G401.6 (cell line): Measurements from ENCODE around the gene SMYD3.
"Not testable (repeated sequence)": the region's sequence is repeated elsewhere in the genome, so short reads cannot be mapped to it uniquely, and the experiment has no call there.

Experiments
- FAIRE-seq: peaks from 2 replicates; lab custom pipeline; 2012; peaks lifted over from hg19 to GRCh38; lab: Jason Lieb, UNC

Gene SMYD3

GRCh38 chr1:246351721-246352120 is 155.4 kb downstream of the SMYD3 start:
- FAIRE-seq: no peak

DNA sequence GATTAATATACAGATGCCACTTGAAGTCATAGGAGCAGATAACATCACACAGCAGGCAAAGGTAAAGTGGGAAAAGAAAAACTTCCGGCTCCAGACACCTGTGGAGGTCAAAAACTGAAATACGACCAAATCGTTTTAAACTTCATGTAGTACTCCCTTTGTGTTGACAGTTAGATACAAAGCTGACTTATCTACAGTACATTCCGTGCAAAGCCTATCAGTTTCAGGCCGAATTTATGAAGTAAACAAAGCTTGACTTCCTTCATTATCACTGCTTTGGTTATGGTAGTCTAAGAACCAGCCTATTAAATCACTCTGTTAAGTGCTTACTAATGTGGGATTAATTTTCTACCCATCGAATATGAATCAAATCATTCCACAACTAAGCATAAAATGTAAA is 156.3 kb downstream of the SMYD3 start:
- no peak for FAIRE-seq

- FAIRE-seq: no peak
Measured at GRCh38 chr1:246343937-246344336, 163.1 kb downstream of the SMYD3 start.

- no peak for FAIRE-seq
Measured at GRCh38 chr1:246343251-246343650, 163.8 kb downstream of the SMYD3 start.

DNA sequence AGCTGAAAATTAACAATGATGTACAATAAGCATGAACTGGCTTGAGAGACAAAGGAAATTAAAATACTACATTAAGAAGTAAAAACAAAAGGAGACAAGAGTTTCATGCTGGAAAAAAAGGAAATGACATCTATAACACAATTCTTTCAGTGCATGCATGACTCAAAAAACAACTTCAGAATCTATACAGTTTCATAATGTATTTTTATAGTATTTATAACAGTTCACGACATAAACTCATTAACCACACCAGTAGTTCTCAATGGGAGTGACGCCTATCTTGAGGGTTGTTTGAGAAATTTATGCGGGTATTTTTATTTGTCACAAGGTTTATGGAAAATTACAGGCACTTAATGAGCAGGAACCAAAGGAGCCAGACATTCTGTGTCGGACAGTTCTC is 168.5 kb downstream of the SMYD3 start:
- no peak for FAIRE-seq

DNA sequence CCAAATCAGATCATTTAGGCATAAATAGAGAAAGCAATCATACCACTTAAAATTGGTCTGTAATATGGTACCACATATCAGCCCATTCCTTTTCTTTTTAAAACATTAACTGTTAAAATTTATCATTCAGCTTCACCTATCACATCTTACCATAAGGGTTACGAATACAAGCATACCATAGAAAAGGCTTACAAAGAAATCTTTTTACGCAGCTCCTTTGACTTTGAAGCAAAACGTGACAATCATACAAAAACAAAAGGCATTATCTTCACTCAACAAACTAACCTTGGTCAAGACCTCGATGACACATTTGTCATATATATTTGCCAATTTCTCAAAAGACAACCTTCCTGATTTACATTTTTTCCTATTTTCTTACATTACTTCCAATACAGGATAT is 169.0 kb downstream of the SMYD3 start:
- FAIRE-seq: no peak

DNA sequence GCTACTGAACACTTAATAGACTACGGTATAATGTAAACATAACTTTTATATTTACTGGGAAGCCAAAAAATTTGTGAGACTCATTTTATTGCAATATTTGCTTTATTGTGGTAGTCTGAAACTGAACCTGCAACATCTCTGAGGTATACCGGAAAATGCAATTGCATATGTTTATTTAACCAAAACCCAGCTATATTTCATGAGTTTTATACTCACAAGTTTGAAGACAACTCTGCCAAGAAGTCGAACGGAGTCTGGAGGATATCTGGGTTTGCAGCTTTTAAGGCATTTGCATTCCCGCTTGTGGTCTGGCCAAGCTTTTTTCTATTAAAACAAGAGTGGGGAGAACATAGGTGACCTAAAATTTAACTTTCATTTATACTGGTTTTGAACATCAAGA is 171.9 kb downstream of the SMYD3 start:
- FAIRE-seq: no peak

DNA sequence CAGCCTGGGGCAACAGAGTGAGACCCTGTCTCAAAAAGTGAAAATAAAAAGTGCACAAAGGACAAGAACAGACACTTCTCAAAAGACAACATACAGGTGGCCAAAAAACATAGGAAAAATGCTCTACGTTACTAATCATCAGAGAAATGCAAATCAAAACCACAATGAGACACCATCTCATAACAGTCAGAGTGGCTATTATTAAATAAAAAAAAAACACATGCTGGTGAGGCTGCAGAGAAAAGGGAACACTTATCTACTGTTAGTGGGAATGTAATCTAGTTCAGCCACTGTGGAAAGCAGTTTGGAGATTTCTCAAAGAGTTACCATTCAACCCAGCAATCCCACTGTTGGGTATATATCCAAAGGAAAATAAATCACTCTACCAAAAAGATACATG is 173.2 kb downstream of the SMYD3 start:
- FAIRE-seq: no peak

DNA sequence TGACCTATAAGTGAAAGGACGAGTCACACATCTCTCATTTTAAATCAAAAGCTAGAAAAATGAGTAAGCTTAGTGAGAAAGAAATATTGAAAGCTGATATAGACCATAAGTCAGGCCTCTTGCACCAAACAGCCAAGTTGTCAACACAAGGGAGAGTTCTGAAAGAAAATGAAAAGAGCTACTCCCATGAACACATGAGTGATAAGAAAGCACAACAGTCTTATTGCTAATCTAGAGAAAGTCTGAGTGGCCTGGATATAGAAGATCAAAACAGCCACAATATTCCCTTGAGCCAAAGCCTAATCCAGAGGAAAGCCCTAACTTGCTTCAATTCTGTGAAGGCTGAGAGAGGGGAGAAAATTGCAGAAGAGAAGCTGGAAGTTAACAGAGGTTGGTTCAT is 175.0 kb downstream of the SMYD3 start:
- no peak for FAIRE-seq

GRCh38 chr1:246329900-246330299 is 177.2 kb downstream of the SMYD3 start:
- no peak for FAIRE-seq

DNA sequence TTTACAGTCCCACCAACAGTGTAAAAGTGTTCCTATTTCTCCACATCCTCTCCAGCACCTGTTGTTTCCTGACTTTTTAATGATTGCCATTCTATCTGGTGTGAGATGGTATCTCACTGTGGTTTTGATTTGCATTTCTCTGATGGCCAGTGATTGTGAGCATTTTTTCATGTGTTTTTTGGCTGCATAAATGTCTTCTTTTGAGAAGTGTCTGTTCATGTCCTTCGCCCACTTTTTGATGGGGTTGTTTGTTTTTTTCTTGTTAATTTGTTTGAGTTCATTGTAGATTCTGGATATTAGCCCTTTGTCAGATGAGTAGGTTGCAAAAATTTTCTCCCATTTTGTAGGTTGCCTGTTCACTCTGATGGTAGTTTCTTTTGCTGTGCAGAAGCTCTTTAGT is 177.8 kb downstream of the SMYD3 start:
- not testable (repeated sequence) for FAIRE-seq

DNA sequence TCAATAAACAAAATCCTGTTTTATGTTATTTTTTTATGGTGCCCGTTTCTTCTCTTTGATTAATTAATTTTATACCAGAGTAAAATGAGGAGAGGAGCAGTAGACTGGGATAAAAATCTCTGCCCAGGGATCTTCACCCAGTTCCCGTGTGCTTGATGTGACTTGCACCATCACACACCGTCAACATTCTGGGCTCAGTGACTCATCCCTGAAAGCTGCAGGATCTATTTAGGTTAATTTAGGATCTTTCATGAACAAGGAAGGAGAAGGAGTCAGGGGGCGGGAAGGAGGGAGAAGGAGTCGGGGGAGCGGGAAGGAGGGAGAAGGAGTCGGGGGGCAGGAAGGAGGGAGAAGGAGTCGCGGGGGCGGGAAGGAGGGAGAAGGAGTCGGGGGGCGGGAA is 182.4 kb downstream of the SMYD3 start:
- FAIRE-seq: no peak

- not testable (repeated sequence) for FAIRE-seq
Measured at GRCh38 chr1:246324033-246324432, 183.0 kb downstream of the SMYD3 start.

DNA sequence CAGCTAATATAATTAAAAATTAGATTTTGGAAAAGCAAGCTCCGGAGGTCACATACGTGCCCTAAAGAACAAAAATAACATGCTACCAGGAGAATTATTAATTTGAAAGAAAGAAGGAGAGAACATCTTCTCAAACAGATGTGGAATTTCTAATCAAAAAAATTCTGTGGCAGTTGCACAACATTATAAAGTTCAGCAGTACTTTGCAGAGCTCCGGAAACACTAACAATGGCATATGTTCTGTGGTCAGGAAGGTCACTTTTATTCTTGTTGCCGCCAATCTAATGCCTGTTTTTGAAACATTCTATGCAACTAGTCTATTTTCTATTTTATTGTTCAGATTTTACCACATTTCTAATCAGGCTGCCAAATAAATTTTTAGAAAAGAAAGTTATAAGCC is 186.8 kb downstream of the SMYD3 start:
- FAIRE-seq: no peak

DNA sequence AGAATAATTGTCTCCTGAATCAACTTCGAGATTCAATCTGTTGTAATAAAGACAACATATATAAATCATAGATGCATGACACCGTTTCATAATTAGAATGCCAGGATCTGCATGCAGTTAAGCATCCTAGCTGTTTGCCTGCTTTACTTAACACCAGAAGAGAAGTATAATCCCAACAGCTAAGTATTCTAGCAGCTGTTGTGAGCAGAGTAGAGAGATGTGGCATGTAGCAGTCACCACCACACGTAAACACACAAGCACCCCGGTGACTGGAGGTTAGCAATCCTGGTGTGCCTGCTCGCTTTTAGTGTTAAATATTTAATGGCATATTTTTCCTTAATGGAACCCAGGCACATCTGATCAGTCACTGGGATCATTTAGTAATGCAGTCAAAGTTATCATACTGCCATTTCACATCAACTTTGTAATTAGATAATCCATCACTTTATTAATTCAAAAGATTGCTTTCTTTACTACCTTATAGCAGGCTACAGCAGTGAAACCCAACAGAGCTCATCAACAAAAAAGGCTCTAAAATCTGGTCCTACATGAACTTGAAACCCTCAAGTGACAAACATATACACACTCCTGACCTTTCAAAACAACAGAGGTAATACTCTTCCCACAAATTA is 187.9 kb downstream of the SMYD3 start:
- no peak for FAIRE-seq

DNA sequence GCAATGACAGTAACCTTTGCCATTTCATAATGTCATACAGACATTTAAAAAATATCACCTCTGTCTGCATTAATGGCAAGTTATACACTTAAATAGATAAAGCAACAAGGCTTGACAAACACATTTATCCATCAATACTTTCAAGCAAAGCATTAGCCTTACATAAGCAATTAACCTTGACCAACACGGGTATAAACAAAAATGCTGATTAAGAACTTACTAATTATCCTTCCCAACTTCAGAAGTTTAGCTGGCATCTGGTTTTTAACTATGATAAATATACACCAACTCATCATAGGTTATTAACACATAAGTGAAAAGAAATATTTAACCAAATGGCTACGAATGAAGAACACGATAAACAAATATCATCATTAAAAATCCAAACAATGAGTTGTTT is 188.5 kb downstream of the SMYD3 start:
- no peak for FAIRE-seq

DNA sequence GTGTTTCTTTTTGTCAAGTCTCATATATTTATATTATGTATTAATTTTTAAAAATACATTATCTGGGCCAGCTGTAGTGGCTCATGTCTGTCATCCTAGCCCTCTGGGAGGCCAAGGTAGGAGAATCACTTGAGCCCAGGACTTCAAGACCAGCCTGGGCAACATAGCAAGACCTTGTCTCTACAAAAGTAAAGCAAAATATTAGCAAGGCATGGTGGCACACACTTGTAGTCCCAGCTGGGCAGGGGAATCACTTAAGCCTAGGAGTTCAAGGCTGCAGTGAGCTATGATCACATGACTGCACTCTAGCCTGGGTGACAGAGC is 189.1 kb downstream of the SMYD3 start:
- no peak for FAIRE-seq

- FAIRE-seq: no peak
Measured at GRCh38 chr1:246317332-246318035, 189.6 kb downstream of the SMYD3 start.

GRCh38 chr1:246311461-246311860 is 195.6 kb downstream of the SMYD3 start:
- FAIRE-seq: no peak

DNA sequence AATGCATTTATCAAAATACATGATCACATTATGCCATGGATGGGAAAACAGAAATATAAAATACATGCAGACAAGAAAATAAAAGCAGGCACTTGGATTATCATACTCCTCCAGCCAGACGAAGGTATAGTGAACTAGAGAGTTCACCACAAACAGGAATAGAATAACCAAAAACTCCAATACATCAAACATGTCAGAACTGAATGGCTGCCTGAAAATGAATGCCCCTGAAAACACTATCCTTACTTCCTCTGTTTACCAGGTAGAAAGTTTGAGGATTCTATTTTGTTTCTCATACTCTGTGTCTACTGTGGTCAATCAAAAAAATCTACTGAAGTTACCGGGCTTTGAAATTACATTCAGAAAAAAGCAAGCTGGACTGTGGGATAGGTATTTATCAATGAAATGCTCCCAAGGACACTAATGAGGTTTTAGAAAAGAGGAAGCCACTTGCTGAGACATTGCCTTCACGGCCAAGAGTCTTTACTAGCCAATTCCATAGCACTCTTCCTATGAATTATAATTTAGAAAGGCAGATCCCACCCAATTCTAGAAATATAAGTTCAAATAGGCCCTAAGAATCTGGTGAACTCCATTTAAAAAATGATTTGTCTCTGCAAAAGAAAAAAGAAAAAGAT is 197.7 kb downstream of the SMYD3 start:
- no peak for FAIRE-seq

- FAIRE-seq: peak; percentile 57
Measured at GRCh38 chr1:246308533-246309075, 198.5 kb downstream of the SMYD3 start.

GRCh38 chr1:246306415-246307037 is 200.6 kb downstream of the SMYD3 start:
- FAIRE-seq: no peak
